CD4-positive, alpha-beta T cell (primary cell): Measurements from ENCODE around the gene C22orf31. TPM values are rescaled to one million over a fixed set of nuclear protein-coding genes. Genes with fewer than 3 reads are reported as not detected.

Experiments
- ATAC-seq: fragments of 200-7000 bp; cut with Tn5 transposase; one replicate; pipeline ENCODE4 v1.10.0; 2022; ENCODE audit warnings: mild to moderate bottlenecking; ENCODE audit not compliant: poor library complexity
- CTCF ChIA-PET: fragments of 350-600 bp; sonication (Branson Sonifier 250); formaldehyde crosslinking; loops from one replicate; lab custom pipeline; 2021; ENCODE audit warnings: antibody characterized with exemption, inconsistent platforms; lab: Charles Lee
- POLR2A ChIA-PET: fragments of 350-600 bp; sonication (Branson Sonifier 250); formaldehyde crosslinking; loops from one replicate; lab custom pipeline; 2021; ENCODE audit warnings: antibody characterized with exemption, inconsistent platforms; lab: Charles Lee
- DNase-seq, 14 experiments: peaks; one replicate each; pipeline ENCODE4 v3.0.0-alpha.2; 2013 to 2020; ENCODE audit warnings: mixed read lengths in 2 of 14
- H3K27ac ChIP-seq, 2 donors: one replicate each; pipeline versions ENCODE4 v1.5.1 to v1.7.0; 2013; ENCODE audit warnings: low read length in 2 of 2, low read depth in 1 of 2, mild to moderate bottlenecking in 1 of 2
- H3K27me3 ChIP-seq, 2 experiments: 1 replicate in 1 of 2; 2 replicates in 1 of 2; pipeline versions ENCODE4 v1.6.1 to v1.7.0; 2013; ENCODE audit warnings: low read length in 2 of 2, control low read depth in 1 of 2, mild to moderate bottlenecking in 1 of 2, moderate library complexity in 1 of 2; ENCODE audit not compliant: insufficient read depth in 2 of 2, control insufficient read depth in 1 of 2
- H3K36me3 ChIP-seq: one replicate; pipeline ENCODE4 v1.6.1; 2013; ENCODE audit warnings: low read length, control low read depth; ENCODE audit not compliant: insufficient read depth
- H3K4me1 ChIP-seq: one replicate; pipeline ENCODE4 v1.6.1; 2013; ENCODE audit warnings: low read length, control low read depth; ENCODE audit not compliant: insufficient read depth
- H3K4me3 ChIP-seq: one replicate; pipeline ENCODE4 v1.5.1; 2013; ENCODE audit warnings: mild to moderate bottlenecking, low read length, moderate library complexity
- H3K9me3 ChIP-seq, 2 experiments: 1 replicate in 1 of 2; 2 replicates in 1 of 2; pipeline versions ENCODE4 v1.6.1 to v1.7.0; 2013; ENCODE audit warnings: low read length in 2 of 2, mild to moderate bottlenecking in 2 of 2, control low read depth in 1 of 2, moderate library complexity in 1 of 2; ENCODE audit not compliant: control insufficient read depth in 1 of 2, insufficient read depth in 1 of 2
- H3K27ac Mint-ChIP-seq: one replicate; pipeline ENCODE4 v1.8.0; 2020; ENCODE audit warnings: mixed read lengths
- H3K27me3 Mint-ChIP-seq: one replicate; pipeline ENCODE4 v1.8.0; 2021; ENCODE audit warnings: mixed read lengths
- H3K36me3 Mint-ChIP-seq: one replicate; pipeline ENCODE4 v1.8.0; 2021; ENCODE audit warnings: low read depth, mixed read lengths
- H3K4me1 Mint-ChIP-seq: one replicate; pipeline ENCODE4 v1.8.0; 2021; ENCODE audit warnings: low read depth, mixed read lengths
- H3K4me3 Mint-ChIP-seq: one replicate; pipeline ENCODE4 v1.8.0; 2020; ENCODE audit warnings: mild to moderate bottlenecking, mixed read lengths
- H3K9me3 Mint-ChIP-seq: one replicate; pipeline ENCODE4 v1.8.0; 2020; ENCODE audit warnings: mixed read lengths
- CTCF ChIP-seq: fragments of 200-600 bp; IDR thresholded peaks from one replicate; pipeline ENCODE4 v1.8.0; 2022; ENCODE audit warnings: antibody characterized with exemption, mild to moderate bottlenecking
- intact Hi-C, 2 experiments: fragments of 100-400 bp; cut with DNase I in 1 of 2; cut with micrococcal nuclease in 1 of 2; formaldehyde crosslinking; loops; one replicate each; pipeline versions ENCODE4 v1.15.1 to v1.9.0; 2023 to 2025; cut with DNase I, micrococcal nuclease
- total RNA-seq, 174 experiments: library from RNA in 2 of 174; stranded (reverse) in 2 of 174; gene quantifications; one replicate each; pipeline ENCODE4 v1.2.3 and lab custom pipeline; 2021 to 2026

The C22orf31 gene
- total RNA-seq, 2 experiments from 2014 or later = not detected

GRCh38 chr22:29026579-29026978 lies 35.1 kb downstream of the C22orf31 start:
- intact Hi-C loops = no loop called here
- H3K9me3 Mint-ChIP-seq = no peaks in the 10 kb centered on the region
- CTCF ChIA-PET = no interaction called here
- DNase-seq = no peak
- Histone ChIP-seq H3K4me1 (peaks cover 13% of the 10 kb centered on the region), H3K27ac (no peak overlapping the region), H3K9me3 (peaks cover 0 to 3% of the 10 kb centered on the region in 2 experiments), H3K27me3 (peaks cover 29 to 33% of the 10 kb centered on the region in 2 experiments), H3K36me3 (no peaks in the 10 kb centered on the region), H3K4me3 (no peak overlapping the region)
- TF ChIP-seq CTCF = no peak
- peaks cover 14% of the 10 kb centered on the region for H3K4me1 Mint-ChIP-seq
- H3K27ac Mint-ChIP-seq = no peak overlapping the region
- POLR2A ChIA-PET = no interaction called here
- H3K36me3 Mint-ChIP-seq = no peaks in the 10 kb centered on the region
- peaks cover 41% of the 10 kb centered on the region for H3K27me3 Mint-ChIP-seq
- ATAC-seq = no peak
- H3K4me3 Mint-ChIP-seq = no peak overlapping the region

GRCh38 chr22:29023172-29023796 lies 38.3 kb downstream of the C22orf31 start:
- H3K27me3 Mint-ChIP-seq = peaks cover 19% of the 10 kb centered on the region
- ATAC-seq (no peak), DNase-seq (no peak)
- no peak overlapping the region for H3K27ac Mint-ChIP-seq
- H3K27ac ChIP-seq = no peak overlapping the region
- POLR2A ChIA-PET = no interaction called here
- no peaks in the 10 kb centered on the region for H3K4me1 ChIP-seq
- intact Hi-C loops = no loop called here
- H3K9me3 ChIP-seq = no peaks in the 10 kb centered on the region
- no peaks in the 10 kb centered on the region for H3K36me3 ChIP-seq
- H3K36me3 Mint-ChIP-seq = no peaks in the 10 kb centered on the region
- peaks cover 0 to 9% of the 10 kb centered on the region in 2 experiments for H3K27me3 ChIP-seq
- no peak overlapping the region for H3K4me3 Mint-ChIP-seq
- H3K4me1 Mint-ChIP-seq = no peaks in the 10 kb centered on the region
- CTCF ChIA-PET = no interaction called here
- no peaks in the 10 kb centered on the region for H3K9me3 Mint-ChIP-seq
- no peak for TF ChIP-seq CTCF
- H3K4me3 ChIP-seq = no peak overlapping the region

GRCh38 chr22:29022101-29022817 lies 39.4 kb downstream of the C22orf31 start:
- ChIA-PET POLR2A (no interaction called here), CTCF (interaction anchor here (1.0 kb wide), 1 partner anchor 19 kb away, joined by 3 read pairs; no protein-coding TSS in a partner anchor)
- TF ChIP-seq CTCF = no peak
- Histone ChIP-seq H3K9me3 (no peaks in the 10 kb centered on the region), H3K4me3 (no peak overlapping the region), H3K36me3 (no peaks in the 10 kb centered on the region), H3K27ac (no peak overlapping the region), H3K4me1 (no peaks in the 10 kb centered on the region), H3K27me3 (peaks cover 0 to 9% of the 10 kb centered on the region in 2 experiments)
- intact Hi-C loops = no loop called here
- Mint-ChIP-seq H3K9me3 (peaks cover 2% of the 10 kb centered on the region), H3K4me3 (no peak overlapping the region), H3K27ac (no peak overlapping the region), H3K4me1 (no peaks in the 10 kb centered on the region), H3K27me3 (peaks cover 20% of the 10 kb centered on the region), H3K36me3 (no peaks in the 10 kb centered on the region)
- ATAC-seq (no peak), DNase-seq (no peak)
